Measurements from ENCODE around the gene CSNK1E. TPM values are rescaled to one million over a fixed set of nuclear protein-coding genes. Genes with fewer than 3 reads are reported as not detected.

Gene CSNK1E
- total RNA-seq, 1 donor from 2014 or later: 246 TPM

GRCh38 chr22:38290347-38290746 lies 26.9 kb downstream of the CSNK1E start:
- TF ChIP-seq CTCF (IDR thresholded peaks at IDR 0.05; ENCODE audit: unreplicated experiment): no peak
- no peak for DNase-seq (ENCODE audit: low spot score, unreplicated experiment)
- Mint-ChIP-seq H3K4me1 (ENCODE audit: low read depth) (peaks cover 2% of the 10 kb centered on the region), H3K4me3 (ENCODE audit: low read depth) (no peak overlapping the region), H3K27me3 (no peaks in the 10 kb centered on the region), H3K36me3 (ENCODE audit: insufficient read depth) (peaks cover 9% of the 10 kb centered on the region), H3K27ac (peak overlapping the region; percentile 24), H3K9me3 (ENCODE audit: low read depth) (no peaks in the 10 kb centered on the region)

GRCh38 chr22:38289583-38290082 lies 27.6 kb downstream of the CSNK1E start:
- Mint-ChIP-seq H3K27me3 (no peaks in the 10 kb centered on the region), H3K9me3 (ENCODE audit: low read depth) (no peaks in the 10 kb centered on the region), H3K4me1 (ENCODE audit: low read depth) (peaks cover 4% of the 10 kb centered on the region), H3K4me3 (ENCODE audit: low read depth) (no peak overlapping the region), H3K36me3 (ENCODE audit: insufficient read depth) (peaks cover 9% of the 10 kb centered on the region), H3K27ac (peak overlapping the region; percentile 62)
- no peak for TF ChIP-seq CTCF (IDR thresholded peaks at IDR 0.05; ENCODE audit: unreplicated experiment)
- DNase-seq (ENCODE audit: low spot score, unreplicated experiment): no peak

DNA sequence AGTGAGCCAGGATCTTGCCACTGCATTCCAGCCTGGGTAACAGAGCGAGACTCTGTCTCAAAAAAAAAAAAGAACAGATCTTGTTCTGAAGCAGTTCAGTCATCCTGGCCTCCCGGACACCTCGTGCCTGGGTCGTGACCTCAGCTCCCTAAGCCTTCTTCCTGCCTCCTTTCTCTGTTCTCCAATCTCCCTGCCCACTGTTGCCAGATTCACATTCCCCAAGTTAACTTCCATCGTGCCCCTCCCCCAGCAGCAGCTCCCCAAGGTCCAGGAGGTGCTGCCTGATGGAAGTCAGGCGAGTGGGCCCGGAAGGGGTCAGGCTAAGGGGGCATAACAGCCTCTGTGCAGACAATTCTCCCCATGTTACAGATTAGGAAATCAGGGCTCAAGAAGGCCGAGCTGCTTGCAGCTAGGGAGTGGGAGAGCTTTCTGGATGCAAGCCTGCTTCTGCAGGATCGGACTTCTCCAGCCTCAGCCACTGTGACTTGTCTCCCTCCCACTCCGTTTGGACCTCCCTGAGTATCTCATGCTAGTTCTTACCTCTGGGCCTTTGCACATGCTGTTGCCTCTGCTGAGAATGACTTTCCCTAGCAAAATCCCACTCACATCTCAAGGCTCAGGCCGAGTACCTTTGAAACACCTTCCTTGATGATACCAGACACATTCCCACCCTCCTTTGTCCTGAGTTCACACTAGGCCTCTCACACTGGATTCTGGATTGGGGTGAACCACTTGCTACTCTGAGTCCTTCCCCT lies 30.1 kb downstream of the CSNK1E start:
- Mint-ChIP-seq H3K4me1 (ENCODE audit: low read depth) (peaks cover 19% of the 10 kb centered on the region), H3K4me3 (ENCODE audit: low read depth) (no peak overlapping the region), H3K27me3 (no peaks in the 10 kb centered on the region), H3K36me3 (ENCODE audit: insufficient read depth) (peaks cover 7% of the 10 kb centered on the region), H3K27ac (peak overlapping the region; percentile 43), H3K9me3 (ENCODE audit: low read depth) (no peaks in the 10 kb centered on the region)
- DNase-seq (ENCODE audit: low spot score, unreplicated experiment): no peak
- no peak for TF ChIP-seq CTCF (IDR thresholded peaks at IDR 0.05; ENCODE audit: unreplicated experiment)

DNA sequence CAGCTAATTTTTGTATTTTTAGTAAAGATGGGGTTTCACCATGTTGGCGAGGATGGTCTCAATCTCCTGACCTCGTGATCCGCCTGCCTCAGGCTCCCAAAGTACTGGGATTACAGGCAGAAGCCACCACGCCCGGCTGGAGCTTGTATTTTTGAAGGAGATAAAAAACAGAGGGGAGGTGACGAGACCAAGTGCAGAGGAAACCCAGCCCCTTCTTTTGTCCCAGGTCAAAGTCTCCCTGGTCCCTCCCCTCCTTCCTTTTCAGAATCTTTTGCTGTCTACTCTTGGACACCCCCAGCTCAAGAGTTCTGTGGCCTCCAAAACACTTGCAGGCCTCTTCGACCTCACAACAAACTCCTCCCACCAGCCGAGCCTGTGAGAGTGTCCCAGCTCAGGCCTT lies 32.2 kb downstream of the CSNK1E start:
- no peak for DNase-seq (ENCODE audit: low spot score, unreplicated experiment)
- H3K9me3 Mint-ChIP-seq (ENCODE audit: low read depth): no peaks in the 10 kb centered on the region
- no peak overlapping the region for H3K4me3 Mint-ChIP-seq (ENCODE audit: low read depth)
- H3K4me1 Mint-ChIP-seq (ENCODE audit: low read depth): peaks cover 19% of the 10 kb centered on the region
- H3K27ac Mint-ChIP-seq: peak overlapping the region; percentile 35
- H3K36me3 Mint-ChIP-seq (ENCODE audit: insufficient read depth): peaks cover 4% of the 10 kb centered on the region
- H3K27me3 Mint-ChIP-seq: no peaks in the 10 kb centered on the region
- TF ChIP-seq CTCF (IDR thresholded peaks at IDR 0.05; ENCODE audit: unreplicated experiment): no peak

GRCh38 chr22:38284042-38284402 lies 33.2 kb downstream of the CSNK1E start:
- Mint-ChIP-seq H3K36me3 (ENCODE audit: insufficient read depth) (peaks cover 3% of the 10 kb centered on the region), H3K4me1 (ENCODE audit: low read depth) (peaks cover 19% of the 10 kb centered on the region), H3K27ac (peak overlapping the region; percentile 93), H3K27me3 (no peaks in the 10 kb centered on the region), H3K4me3 (ENCODE audit: low read depth) (no peak overlapping the region), H3K9me3 (ENCODE audit: low read depth) (no peaks in the 10 kb centered on the region)
- TF ChIP-seq CTCF (IDR thresholded peaks at IDR 0.05; ENCODE audit: unreplicated experiment): no peak
- no peak for DNase-seq (ENCODE audit: low spot score, unreplicated experiment)

Measured in progenitor cell of endocrine pancreas (in vitro differentiated cells).